ENCODE results near the gene CHD8. TPM values are rescaled to one million over a fixed set of nuclear protein-coding genes. Genes with fewer than 3 reads are reported as not detected.

The CHD8 gene
- total and polyA plus RNA-seq, 2 of the 13 experiments (the other 11 are each of a cell fraction or from before 2014, with no cell fraction given): 35.1 to 79.6 TPM

- TF ChIP-seq ZNF138 (CRISPR knock-in tag; IDR thresholded peaks at IDR 0.05; ENCODE audit: low read depth) (no peak), BCLAF1 (IDR thresholded peaks at IDR 0.05) (no peak), ZNF317 (CRISPR knock-in tag; IDR thresholded peaks at IDR 0.05) (no peak), ZNF18 (CRISPR knock-in tag; IDR thresholded peaks at IDR 0.05; ENCODE audit: insufficient replicate concordance) (no peak), ZNF335 (CRISPR knock-in tag; IDR thresholded peaks at IDR 0.05) (no peak), HOMEZ (CRISPR knock-in tag; IDR thresholded peaks at IDR 0.05; ENCODE audit: low read depth) (no peak), GABPB1 (CRISPR knock-in tag; IDR thresholded peaks at IDR 0.05) (no peak; the same call in 1 of the 2 replicates), PCBP1 (IDR thresholded peaks at IDR 0.05; ENCODE audit: borderline replicate concordance, low read depth, low read length) (no peak), SMC3 (IDR thresholded peaks at IDR 0.05; ENCODE audit: low read length) (no peak), SATB2 (CRISPR knock-in tag; IDR thresholded peaks at IDR 0.05) (no peak), ZNF446 (CRISPR knock-in tag; IDR thresholded peaks at IDR 0.05) (no peak), GATAD1 (CRISPR knock-in tag; IDR thresholded peaks at IDR 0.05) (no peak), SPEN (CRISPR knock-in tag; IDR thresholded peaks at IDR 0.05; ENCODE audit: low read depth) (no peak), ZNF232 (CRISPR knock-in tag; IDR thresholded peaks at IDR 0.05; ENCODE audit: borderline replicate concordance) (no peak; the same call in 1 of the 2 replicates), HNRNPL (IDR thresholded peaks at IDR 0.05; ENCODE audit: low read depth, low read length) (no peak), REXO4 (CRISPR knock-in tag; IDR thresholded peaks at IDR 0.05; ENCODE audit: borderline replicate concordance) (no peak), SALL2 (CRISPR knock-in tag; IDR thresholded peaks at IDR 0.05) (no peak), SRSF1 (optimal IDR thresholded peaks at IDR 0.05; ENCODE audit: low read depth, low read length) (no peak), ZNF180 (CRISPR knock-in tag; IDR thresholded peaks at IDR 0.05; ENCODE audit: borderline replicate concordance, low read depth) (no peak), EED (CRISPR knock-in tag; IDR thresholded peaks at IDR 0.05) (no peak), ZBTB25 (CRISPR knock-in tag; IDR thresholded peaks at IDR 0.05) (0 out of 2 replicates have a peak, but pooled peaks have one; percentile 13), SOX5 (CRISPR knock-in tag; IDR thresholded peaks at IDR 0.05; ENCODE audit: borderline replicate concordance) (peak; percentile 38; the same call in 1 of the 2 replicates), KLF9 (CRISPR knock-in tag; IDR thresholded peaks at IDR 0.05; ENCODE audit: low read depth) (0 out of 2 replicates have a peak, but pooled peaks have one; percentile 16), KDM4B (CRISPR knock-in tag; IDR thresholded peaks at IDR 0.05) (no peak)
These were observed 20.6 kb upstream of the CHD8 start (continued) for GRCh38 chr14:21476523-21476924.
